ENCODE data around the gene OR10H5.
"Not testable (repeated sequence)": the region's sequence is repeated elsewhere in the genome, so short reads cannot be mapped to it uniquely, and the experiment has no call there.

OR10H5 gene

DNA sequence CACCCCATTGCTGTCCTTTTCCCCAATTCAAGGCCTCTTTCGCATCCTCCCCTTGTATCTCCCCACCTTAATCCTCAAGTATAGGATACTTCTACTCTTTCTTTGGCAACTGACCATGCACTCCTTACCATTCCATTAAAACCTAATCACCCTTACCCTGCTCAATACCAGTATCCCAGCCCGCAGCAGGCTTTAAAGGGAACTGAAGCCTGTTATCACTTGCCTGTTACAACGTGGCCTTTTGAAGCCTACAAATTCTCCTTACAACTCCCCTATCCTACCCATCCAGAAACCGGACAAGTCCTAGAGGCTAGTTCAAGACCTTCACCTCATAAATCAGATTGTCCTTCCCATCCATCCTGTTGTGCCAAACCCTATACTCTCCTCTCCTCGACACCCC is 44.2 kb downstream of the OR10H5 start:
- Histone ChIP-seq H3K4me1 (ENCODE audit: insufficient read depth, low read length) (peaks cover 11% of the 10 kb centered on the region), H3K4me3 (ENCODE audit: low read depth in 1 of 2, low read length in 2 of 2) (no peak overlapping the region), H3K36me3 (ENCODE audit: insufficient read depth, low read length) (no peaks in the 10 kb centered on the region; the same call in 1 of the 2 replicates), H4K20me1 (ENCODE audit: insufficient read depth, low read length) (no peaks in the 10 kb centered on the region), H3K9ac (ENCODE audit: low read depth, low read length) (no peak overlapping the region), H3K27ac (ENCODE audit: low read length) (no peak overlapping the region), H3K9me3 (ENCODE audit: insufficient read depth, low read length, severe bottlenecking) (no peaks in the 10 kb centered on the region), H2AFZ (ENCODE audit: low read depth, low read length) (no peak overlapping the region), H3K27me3 (ENCODE audit: insufficient read depth, low read length, poor library complexity) (no peaks in the 10 kb centered on the region), H3K4me2 (ENCODE audit: insufficient read depth, low read length) (no peak overlapping the region), H3K79me2 (ENCODE audit: insufficient read depth, low read length) (no peaks in the 10 kb centered on the region)
- no peak for TF ChIP-seq EZH2 (IDR thresholded peaks at IDR 0.05; ENCODE audit: borderline replicate concordance, low read depth, low read length, severe bottlenecking)
- TF ChIP-seq CTCF (IDR thresholded peaks at IDR 0.05; ENCODE audit: borderline replicate concordance, extremely low read depth, low read length, poor library complexity, severe bottlenecking): no peak
- ATAC-seq (ENCODE audit: insufficient read depth, low read depth) (no peak), DNase-seq (no peak)

- not testable (repeated sequence) for H3K4me3 ChIP-seq (ENCODE audit: low read depth in 1 of 2, low read length in 2 of 2); H3K9ac ChIP-seq (ENCODE audit: low read depth, low read length); H4K20me1 ChIP-seq (ENCODE audit: insufficient read depth, low read length); H3K36me3 ChIP-seq (ENCODE audit: insufficient read depth, low read length); ATAC-seq (ENCODE audit: insufficient read depth, low read depth); H2AFZ ChIP-seq (ENCODE audit: low read depth, low read length); H3K9me3 ChIP-seq (ENCODE audit: insufficient read depth, low read length, severe bottlenecking); H3K27ac ChIP-seq (ENCODE audit: low read length); H3K4me2 ChIP-seq (ENCODE audit: insufficient read depth, low read length); H3K27me3 ChIP-seq (ENCODE audit: insufficient read depth, low read length, poor library complexity); DNase-seq; H3K79me2 ChIP-seq (ENCODE audit: insufficient read depth, low read length)
- peaks cover 22% of the 10 kb centered on the region for H3K4me1 ChIP-seq (ENCODE audit: insufficient read depth, low read length)
Measured at GRCh38 chr19:15834232-15834631, 46.8 kb downstream of the OR10H5 start.

DNA sequence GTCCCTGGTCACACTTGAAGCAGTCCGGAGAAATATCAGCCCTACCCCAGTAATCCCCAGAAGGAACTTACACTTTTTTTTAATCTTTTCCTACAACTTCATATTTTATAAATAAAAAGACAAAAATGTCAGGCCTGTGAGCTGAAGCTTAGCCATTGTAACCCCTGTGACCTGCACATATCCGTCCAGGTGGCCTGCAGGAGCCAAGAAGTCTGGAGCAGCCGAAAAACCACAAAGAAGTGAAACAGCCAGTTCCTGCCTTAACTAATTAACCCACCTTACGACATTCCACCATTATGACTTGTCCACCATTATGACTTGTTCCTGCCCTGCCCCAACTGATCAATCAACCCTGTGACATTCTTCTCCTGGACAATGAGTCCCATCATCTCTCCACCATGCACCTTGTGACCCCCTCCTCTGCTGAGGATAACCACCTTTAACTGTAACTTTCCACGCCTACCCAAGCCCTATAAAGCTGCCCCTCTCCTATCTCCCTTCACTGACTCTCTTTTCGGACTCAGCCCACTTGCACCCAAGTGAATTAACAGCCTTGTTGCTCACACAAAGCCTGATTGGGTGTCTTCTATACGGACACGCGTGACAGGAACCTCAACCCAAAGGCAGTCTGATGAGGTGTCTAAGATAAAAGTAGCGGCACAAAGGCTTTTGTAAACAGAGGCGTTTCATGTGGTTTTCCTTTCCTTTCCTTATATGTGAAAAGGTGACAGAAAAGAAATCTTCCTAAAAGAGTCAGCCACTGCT is 48.3 kb downstream of the OR10H5 start:
- H3K36me3 ChIP-seq (ENCODE audit: insufficient read depth, low read length); H3K79me2 ChIP-seq (ENCODE audit: insufficient read depth, low read length); H3K27me3 ChIP-seq (ENCODE audit: insufficient read depth, low read length, poor library complexity); H4K20me1 ChIP-seq (ENCODE audit: insufficient read depth, low read length); H3K9me3 ChIP-seq (ENCODE audit: insufficient read depth, low read length, severe bottlenecking): not testable (repeated sequence)
- Histone ChIP-seq H3K4me3 (ENCODE audit: low read depth in 1 of 2, low read length in 2 of 2) (peak overlapping the region; percentile 55 to 80), H3K4me1 (ENCODE audit: insufficient read depth, low read length) (peaks cover 22% of the 10 kb centered on the region), H3K9ac (ENCODE audit: low read depth, low read length) (peak overlapping the region; percentile 98), H3K27ac (ENCODE audit: low read length) (peak overlapping the region; percentile 97), H3K4me2 (ENCODE audit: insufficient read depth, low read length) (peak overlapping the region; percentile 84), H2AFZ (ENCODE audit: low read depth, low read length) (peak overlapping the region; percentile 87)
- DNase-seq: peak; percentile 66
- ATAC-seq (ENCODE audit: insufficient read depth, low read depth): peak; percentile 31

- peaks cover 22% of the 10 kb centered on the region for H3K4me1 ChIP-seq (ENCODE audit: insufficient read depth, low read length)
- H3K79me2 ChIP-seq (ENCODE audit: insufficient read depth, low read length): no peaks in the 10 kb centered on the region
- H3K9me3 ChIP-seq (ENCODE audit: insufficient read depth, low read length, severe bottlenecking): no peaks in the 10 kb centered on the region
- no peak for TF ChIP-seq EZH2 (IDR thresholded peaks at IDR 0.05; ENCODE audit: borderline replicate concordance, low read depth, low read length, severe bottlenecking)
- TF ChIP-seq CTCF (IDR thresholded peaks at IDR 0.05; ENCODE audit: borderline replicate concordance, extremely low read depth, low read length, poor library complexity, severe bottlenecking): no peak
- peak overlapping the region; percentile 55 to 80 for H3K4me3 ChIP-seq (ENCODE audit: low read depth in 1 of 2, low read length in 2 of 2)
- H3K36me3 ChIP-seq (ENCODE audit: insufficient read depth, low read length): no peaks in the 10 kb centered on the region; the same call in 1 of the 2 replicates
- peak overlapping the region; percentile 97 for H3K27ac ChIP-seq (ENCODE audit: low read length)
- DNase-seq: peak; percentile 99
- peak overlapping the region; percentile 98 for H3K9ac ChIP-seq (ENCODE audit: low read depth, low read length)
- peak; percentile 95 for ATAC-seq (ENCODE audit: insufficient read depth, low read depth)
- no peaks in the 10 kb centered on the region for H3K27me3 ChIP-seq (ENCODE audit: insufficient read depth, low read length, poor library complexity)
- H4K20me1 ChIP-seq (ENCODE audit: insufficient read depth, low read length): no peaks in the 10 kb centered on the region
- H2AFZ ChIP-seq (ENCODE audit: low read depth, low read length): peak overlapping the region; percentile 87
- peak overlapping the region; percentile 84 for H3K4me2 ChIP-seq (ENCODE audit: insufficient read depth, low read length)
Measured at GRCh38 chr19:15836330-15837220, 49.1 kb downstream of the OR10H5 start.

Measured in DND-41 (cell line).